AG08396 (cell line): Measurements from ENCODE around the gene DCAF8.

ENCODE experiments used
- DNase-seq: peaks from one replicate; pipeline ENCODE4 v3.0.0; 2012; ENCODE audit warnings: low spot score, mixed read lengths

Gene DCAF8

DNA sequence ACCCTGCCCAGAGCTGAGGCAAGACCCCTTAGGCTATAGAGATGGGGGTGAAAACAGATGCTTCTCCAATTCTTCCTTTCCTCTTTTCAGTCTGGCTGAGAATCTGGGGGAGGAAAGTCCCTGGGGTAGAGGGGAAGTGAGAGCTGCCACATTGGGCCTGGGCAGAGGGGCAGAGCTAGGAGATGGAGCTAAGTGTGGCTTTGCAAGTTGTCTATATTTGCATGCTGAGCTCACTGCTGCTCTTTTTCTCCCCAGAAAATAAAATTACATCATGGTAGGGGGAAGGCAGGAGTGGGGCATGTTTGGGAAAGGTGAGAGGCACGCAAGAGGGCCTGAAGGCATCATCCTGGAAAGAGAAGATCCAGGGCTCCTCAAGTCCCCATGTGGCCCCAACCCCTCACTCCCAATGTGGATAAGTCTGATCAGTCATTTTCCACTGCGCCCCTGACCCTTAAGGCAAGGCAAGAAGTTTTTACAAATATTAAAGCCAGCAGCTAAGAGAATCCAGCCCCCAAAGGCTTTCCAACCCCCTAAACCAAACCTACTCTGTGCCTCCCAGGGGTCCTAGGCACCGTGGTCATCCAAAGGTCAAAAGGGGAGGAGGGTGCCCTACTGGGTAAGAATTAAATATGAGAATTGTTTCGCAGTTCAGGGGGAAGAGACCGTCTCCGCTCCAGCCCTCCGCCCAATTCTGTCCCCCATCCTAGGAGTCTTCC lies 57.7 kb downstream of the DCAF8 start:
- DNase-seq, result no peak

DNA sequence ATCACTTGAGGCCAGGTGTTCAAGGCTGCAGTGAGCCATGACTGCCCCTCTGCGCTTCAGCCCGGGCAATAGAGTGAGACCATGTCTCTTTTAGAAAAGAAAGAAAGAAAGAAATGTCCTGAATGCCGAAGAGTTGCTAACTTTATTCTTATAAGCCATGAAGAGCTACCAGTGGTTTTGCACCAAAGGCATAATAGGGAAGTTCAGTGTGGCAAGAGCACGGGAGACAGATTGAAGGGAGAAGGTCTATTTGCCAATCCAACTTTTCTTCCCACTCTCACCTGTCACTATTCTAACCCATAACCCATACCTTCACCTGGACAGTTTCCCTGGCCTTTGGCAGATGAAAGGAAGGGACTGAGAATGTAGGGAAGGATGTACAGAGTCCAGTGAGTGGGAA lies 61.6 kb downstream of the DCAF8 start:
- no peak for DNase-seq

DNA sequence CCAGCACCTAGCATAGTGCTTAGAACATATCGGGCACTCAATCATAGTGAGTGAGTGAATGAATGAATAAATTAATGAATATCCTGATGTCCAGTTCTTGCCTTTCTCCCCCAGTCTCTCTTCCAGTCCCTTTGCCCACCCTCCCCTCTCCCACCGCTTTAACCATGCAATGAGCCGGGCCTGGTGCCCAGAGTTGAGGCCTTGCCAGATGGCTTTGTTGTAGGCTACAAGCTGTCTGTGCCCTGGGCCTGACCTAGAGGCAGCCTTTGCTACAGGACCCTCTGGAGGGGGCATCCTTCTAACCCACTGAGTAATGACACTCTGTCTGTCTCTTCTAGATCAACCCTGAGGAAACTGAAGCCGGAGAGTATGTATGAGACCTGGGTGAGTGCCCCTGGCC lies 65.1 kb downstream of the DCAF8 start:
- no peak for DNase-seq

DNA sequence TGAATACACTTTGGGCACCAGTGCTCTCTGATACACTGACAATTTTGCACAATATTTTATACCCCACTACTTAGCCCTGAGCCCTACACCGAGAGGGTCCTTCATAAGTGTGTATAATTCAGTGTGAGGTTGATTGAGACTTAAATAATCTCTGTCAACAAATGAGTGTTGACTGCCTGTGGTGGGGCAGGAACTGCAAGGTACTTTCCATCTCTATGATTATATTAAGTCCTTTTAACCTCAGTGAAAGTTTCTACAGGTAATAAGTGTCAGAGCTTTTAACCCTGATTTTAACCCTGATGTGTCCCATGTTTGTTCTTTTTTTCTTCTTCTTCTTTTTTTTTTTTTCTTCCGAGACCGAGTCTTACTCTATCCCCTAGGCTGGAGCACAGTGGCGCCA lies 66.2 kb downstream of the DCAF8 start:
- no peak for DNase-seq

DNA sequence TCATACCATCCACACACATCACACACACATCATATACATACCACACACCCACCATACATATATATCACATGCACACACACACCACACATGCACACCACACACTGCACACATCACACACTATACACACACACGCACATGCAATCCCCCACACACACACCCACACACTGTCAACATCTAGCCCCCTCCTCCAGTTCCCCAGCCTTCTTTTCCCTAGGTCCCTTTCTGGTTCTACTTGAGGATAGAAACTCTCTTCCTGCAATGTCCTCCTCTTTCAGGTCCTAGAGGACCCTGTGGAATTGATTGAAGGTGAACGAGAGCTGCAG lies 67.7 kb downstream of the DCAF8 start:
- no peak for DNase-seq

DNA sequence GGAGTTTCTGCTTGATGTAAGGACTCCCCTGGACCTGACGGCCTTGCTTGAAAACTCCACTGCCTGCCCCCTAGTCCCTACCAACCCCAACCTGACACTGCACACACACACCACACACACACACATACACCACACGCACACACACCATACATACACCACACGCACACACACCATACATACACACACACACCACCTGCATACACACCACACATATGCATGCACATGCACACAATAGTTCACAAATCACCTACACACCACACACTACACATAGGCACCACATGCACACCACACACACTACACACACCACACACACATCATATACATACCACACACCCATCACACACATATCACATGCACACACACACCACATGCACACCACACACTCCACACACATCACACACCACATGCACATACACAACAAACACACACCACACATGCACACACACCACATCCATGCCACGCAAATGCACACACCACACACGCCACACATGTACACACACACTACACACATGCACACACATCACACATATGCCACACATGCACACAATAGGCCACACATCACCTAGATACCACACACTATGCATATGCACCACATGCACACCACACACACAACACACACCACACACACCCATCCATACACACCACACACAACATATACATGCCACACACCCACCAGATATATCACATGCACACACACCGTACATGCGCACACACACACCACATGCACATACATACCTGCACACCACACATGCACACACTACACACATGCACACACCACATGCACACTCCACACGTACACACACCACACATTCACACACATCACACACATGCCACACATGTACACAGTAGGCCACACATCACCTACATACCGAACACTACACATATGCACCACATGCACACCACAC lies 68.3 kb downstream of the DCAF8 start:
- DNase-seq, result no peak

DNA sequence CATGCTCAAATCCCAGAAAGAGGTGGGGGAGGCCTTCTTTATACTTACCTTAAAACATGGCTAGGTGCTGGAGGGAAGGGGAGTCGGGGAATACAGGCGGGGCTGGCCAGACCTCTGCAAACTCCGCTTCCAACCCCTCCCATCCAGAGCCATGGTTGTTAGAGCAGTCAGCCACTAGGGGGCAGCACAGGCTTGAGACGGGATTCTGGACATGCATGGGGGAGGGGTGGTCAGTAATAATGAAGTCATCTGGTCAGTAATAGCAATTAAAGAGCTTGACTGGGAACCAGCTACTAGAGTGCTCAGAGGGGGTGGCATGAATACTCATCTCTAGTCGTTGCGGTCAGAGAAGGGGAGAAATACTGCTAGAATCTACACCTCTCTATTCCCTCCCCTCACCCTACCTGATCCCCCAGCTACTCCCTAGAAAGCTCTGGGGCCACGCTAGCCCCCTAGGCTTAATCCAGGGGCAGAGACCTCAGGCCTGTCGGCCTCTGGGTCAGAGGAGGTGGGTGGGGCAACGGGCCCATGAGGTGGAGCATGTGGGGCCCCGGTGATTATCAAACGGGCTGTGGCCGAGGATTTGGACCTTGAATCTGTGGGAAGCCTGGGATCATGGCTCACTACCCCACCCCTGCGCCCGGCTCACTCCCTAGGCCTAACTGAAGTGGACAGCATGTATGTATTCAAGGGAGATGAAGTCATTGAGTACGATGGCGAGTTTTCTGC lies 69.1 kb downstream of the DCAF8 start:
- peak; percentile 77 for DNase-seq

DNA sequence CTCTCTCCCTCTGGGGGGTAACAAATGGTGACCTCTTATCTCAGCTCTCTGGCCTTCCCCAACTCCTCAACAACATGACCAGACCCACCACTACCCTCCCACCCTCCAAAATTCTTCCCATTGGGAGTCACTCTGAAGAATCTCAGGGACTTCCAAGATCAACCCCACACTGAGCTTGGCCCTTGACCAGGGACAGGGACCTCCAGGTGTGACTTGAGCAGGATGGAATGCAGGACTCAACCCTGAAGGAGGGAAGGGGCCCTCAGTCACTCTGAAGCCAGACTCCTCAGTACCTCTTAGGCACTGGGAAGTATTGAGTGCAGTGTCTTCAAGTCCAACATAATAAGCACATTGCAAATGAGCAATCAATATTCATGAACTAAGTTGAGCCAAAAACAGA lies 70.1 kb downstream of the DCAF8 start:
- no peak for DNase-seq

DNA sequence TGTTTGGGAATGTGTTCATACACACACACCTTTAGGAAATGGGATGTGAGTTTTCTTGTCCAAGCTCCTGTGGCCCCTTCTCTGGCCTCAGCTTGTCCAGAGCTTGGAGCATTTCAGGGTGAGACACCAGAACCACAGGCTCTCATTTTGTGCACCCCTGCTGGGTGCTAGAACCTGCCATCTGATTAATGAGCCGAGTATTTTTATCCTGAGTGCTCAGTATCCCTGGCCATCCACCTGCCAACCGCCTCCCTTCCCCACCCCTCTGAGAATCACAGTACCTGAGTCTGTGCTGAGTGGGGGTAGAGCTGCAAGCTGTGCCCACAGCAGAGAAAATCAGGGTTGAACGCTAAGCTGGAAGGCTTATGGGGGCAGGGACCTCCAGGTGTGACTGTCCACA lies 70.6 kb downstream of the DCAF8 start:
- no peak for DNase-seq

DNA sequence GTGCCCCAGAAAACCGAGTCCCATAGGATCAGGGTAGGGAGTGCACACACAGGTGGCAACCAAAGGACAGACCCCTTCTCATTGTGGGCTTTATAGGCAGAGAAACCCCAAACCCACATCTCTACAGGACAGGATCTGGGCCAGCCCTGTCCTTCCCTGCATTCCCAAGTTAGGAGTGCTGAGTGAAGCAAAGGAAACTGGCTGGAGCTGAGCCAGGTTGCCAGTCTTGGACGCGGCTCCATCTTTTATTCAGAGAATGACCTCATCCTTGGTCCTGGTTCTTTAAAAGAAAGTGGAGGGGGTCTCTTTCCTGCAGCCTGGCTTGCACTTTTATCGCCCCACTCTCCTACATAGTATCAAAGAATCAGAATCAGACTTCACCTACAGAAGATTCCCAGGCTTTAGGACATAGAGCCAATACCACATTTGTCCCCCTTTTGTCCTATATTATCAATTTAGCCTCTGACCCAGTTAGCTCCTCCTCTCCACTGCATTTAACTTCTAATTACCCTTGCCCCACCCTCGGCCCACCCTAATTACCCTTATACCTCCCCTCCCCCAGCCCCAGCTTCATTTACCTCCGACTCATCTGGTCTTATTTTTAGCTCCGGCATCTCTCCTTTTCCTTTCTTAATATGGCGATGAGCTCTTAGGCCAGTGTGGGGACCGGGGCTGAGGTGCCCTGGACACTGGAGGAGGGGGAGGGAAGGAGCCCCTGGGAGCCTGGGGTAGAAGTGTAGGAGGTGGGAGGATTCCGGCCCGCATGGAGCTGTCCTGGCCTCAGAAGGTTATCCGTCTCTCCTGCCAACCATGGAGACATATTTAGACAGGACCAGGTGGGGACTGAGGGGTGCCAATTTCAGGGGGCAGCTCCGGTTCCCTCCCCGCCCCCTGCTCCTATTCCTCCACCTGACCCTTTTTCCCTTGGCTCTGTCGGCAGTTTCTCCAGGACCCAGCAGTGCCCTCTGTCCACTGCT lies 72.4 kb downstream of the DCAF8 start, which contains the start of gene CASQ1:
TSS of gene CASQ1 (plus strand) at position 927 of the 977 bp plus-strand sequence. CDS start 177 bp downstream, outside the sequence.
- DNase-seq, result peak; percentile 43

DNA sequence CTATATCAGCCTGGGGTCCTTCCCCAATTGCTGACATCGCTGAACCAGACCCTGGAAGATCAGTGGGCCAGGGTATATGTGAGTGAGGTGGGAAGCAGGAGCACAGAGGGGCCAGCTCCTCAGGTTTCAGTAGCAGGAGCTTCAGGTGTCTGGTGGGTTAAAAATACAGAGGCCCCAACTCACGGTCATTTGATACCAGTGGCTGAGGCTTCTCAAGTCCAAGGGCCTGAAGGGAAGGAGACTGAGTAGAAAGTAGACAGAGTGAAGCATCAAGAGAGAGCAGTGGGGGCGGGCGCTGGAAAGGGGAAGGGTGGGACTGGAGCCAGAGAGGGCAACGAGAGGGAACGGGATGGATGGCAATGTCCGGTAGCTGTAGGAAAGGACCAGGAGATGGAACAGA lies 74.0 kb downstream of the DCAF8 start:
- DNase-seq, result no peak

DNA sequence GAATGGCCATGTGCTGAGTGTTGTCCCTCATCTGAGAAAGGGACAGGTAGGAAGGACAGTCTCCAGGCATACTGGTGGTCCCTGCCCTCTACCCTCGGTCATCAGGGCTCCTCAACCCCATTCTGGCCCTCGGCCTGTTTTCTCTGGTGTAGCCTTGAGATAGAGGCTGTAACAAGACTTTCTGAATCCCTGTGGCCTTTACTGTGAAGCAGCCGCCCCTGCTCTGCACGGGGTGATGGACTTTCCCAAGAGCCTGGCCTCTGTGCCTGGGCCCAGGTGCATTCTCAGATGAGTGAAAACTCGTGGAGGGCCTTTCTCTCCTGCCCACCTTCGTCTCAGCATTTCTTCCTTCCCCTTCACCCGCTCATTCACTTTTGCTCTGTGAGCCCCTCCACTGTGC lies 74.9 kb downstream of the DCAF8 start:
- DNase-seq, result no peak

DNA sequence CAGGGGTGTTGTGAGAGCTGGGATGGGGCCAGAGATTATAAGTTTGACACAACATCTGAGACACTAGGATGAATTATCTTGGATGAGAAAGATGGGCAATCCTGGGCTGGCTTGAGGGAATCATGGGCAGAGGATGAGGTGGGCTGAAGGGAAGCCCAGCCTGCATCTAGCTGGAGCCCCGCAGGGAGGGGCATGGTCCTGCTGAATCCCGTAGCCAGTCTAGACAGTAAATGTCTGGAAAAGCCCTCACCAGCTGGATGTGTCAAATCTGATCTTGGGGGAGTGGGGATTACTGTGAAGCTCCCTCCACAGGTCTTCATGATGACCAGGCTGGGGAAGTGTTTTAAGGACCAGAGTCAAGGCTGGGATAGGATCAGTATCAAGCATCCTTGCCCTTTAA lies 75.6 kb downstream of the DCAF8 start:
- DNase-seq, result no peak

DNA sequence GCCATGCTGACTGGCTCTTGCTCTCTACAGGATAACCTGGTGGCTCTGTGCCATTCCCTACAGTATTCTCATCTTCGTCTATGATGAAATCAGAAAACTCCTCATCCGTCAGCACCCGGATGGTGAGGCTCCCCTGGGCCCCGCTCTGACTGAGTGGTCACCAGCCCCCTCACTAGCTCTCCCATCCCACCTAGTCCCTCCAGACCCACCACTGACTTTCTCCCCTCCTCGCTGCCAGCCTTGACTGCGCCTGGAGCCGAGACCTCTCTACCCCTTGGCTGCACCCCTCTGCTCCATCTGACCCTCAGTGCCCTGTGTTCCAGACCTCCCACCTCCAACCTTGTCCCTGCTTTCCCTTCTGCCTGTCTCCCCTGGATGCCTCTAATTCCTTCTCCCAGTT lies 76.1 kb downstream of the DCAF8 start:
- no peak for DNase-seq

DNA sequence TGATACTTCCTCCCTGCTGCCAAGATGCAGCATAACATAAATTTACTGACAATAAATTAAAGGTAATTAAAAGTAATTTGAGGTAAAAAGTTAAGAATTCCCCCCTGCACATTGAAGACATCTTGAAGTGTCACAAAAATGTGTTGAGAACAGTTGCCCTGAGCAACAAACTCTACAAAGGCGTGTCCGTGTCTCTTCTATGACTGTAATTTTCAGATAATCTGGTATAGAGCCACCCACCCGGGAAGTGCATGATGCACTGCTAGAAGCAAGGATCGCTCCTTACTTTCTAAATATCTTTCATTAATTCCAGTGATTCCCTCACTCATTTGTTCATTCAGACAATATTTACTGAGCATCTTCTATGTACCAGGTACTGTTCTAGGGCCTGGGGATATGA lies 83.0 kb downstream of the DCAF8 start:
- DNase-seq, result no peak

DNA sequence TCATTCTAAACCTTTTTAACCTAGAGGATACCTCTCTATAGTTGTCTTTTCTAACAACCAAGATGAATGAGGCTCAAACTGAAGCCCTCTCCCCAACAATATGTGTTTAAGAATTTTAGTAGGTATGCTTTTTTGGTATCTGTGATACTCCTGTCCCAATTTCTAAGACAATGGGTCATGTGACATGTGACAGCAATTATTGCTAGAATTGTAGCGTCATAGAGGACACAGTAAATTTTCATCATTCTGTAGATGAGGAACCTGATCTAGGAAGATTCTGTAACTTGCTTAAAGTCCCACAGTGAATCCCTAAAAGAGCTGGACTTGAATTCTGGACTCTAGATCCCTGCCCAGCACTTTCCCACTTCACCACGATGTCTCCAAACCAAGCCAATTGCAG lies 83.6 kb downstream of the DCAF8 start:
- no peak for DNase-seq

DNA sequence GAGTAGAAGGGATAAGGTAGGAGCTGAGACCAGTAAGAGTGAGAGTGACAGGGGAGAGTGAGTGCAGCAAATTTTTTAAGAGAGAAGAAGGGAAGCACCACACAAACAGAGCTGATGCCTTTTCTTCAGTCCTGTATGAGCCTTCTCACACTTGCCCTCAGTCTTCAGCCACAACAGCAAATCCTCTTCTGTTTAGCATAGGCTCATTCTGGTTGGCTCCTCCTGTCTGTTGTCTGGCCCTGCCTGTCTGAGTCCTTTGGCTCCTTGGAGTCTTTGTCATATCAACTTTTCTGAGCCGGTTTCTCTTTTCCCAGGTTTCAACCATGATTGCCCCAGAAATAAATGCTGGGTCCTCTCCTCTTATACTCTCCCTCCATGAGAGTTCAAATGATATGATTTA lies 84.7 kb downstream of the DCAF8 start:
- DNase-seq, result no peak

DNA sequence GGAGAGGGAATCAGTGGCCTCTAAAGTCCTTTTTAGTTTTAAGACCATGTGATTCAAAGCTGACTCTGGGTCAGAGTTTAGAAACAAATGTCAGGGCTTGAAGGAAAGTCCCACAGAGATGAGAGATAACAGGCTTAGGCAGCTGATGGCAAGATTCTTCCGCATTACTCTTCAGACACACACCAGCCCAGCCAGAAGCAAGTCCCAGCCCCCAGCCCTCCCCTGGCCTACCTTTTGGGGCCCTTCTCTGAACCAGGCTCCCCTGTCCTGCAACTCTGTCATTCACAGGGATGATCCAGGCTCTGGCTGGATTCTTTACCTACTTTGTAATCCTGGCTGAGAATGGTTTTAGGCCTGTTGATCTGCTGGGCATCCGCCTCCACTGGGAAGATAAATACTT lies 85.1 kb downstream of the DCAF8 start:
- DNase-seq, result no peak

DNA sequence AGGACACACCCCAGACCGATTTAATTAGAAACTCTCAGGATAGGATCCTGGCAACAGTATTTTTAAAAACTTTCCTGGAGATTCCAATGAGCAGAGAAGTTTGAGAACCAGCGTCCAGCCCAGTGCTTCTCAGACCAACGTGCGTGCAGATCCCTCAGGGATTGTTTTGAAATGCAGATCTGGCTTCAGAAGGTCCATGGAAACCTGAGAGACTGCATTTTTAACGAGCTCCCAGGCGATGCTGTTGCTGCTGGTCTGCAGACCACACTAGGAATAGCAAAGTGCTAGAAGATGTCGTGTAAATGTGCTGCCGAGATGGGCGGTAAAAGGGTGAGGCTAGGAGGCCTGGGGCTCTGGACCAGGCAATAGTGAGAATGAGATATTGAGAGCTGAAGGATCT lies 90.4 kb downstream of the DCAF8 start:
- DNase-seq, result no peak

DNA sequence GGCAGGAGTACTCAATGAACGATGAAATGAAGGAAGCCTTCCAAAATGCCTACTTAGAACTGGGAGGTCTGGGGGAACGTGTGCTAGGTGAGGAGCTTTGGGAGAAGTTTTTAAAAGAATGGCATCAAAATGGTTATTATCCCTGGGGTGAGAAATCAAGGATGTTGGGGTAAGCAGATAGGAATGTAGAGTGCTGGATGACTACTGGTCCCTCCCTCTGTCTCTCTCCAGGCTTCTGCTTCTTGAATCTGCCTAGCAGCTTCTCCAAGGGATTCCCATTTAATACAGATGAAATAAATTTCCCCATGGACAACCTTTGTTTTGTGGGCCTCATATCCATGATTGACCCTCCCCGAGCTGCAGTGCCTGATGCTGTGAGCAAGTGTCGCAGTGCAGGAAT lies 91.0 kb downstream of the DCAF8 start:
- DNase-seq, result peak; percentile 56

DNA sequence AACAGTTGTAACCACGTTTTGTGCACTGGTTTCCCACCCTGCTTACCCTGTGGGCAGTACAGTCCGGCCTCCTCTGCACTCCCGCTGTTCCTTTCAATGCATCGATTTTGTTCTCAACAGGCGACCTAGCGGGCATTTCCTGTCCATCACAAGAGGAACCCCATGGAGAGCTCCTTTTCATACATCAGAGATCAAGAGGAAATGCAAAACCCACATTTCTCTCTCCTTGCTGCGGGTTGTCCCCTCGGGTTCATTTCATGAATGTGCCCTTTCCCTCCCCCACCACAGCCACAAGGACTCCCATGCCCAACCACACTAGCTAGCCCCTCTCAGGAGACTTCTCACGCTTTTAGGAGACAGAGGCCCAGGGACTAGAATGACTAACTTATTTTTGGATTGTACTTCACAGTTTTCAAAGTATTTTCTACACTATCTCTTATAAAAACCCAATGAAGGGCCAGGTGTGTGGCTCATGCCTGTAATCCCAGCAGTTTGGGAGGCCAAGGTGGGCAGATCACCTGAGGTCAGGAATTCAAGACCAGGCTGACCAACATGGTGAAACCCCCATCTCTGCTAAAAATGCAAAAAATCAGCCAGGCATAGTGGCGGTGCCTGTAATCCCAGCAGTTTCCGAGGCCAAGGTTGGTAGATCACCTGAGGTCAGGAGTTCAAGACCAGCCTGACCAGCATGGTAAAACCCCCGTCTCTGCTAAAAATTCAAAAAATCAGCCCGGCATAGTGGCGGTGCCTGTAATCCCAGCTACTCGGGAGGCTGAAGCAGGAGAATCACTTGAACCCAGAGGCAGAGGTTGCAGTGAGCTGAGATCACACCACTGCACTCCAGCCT lies 92.6 kb downstream of the DCAF8 start:
- DNase-seq, result no peak
